Activated CD4-positive, CD25-positive, alpha-beta regulatory T cell (primary cell): ENCODE results near the gene APC.

ENCODE experiments used
- DNase-seq, 4 experiments: peaks; one replicate each; lab custom pipeline; 2025; lab: John Stamatoyannopoulos, UW

Gene APC

GRCh38 chr5:112784726-112785125 is 47.0 kb downstream of the APC start:
- DNase-seq: no peak

GRCh38 chr5:112787261-112787660 is 49.6 kb downstream of the APC start:
- no peak for DNase-seq

GRCh38 chr5:112787896-112788295 is 50.2 kb downstream of the APC start:
- DNase-seq: no peak

- no peak for DNase-seq
Measured at GRCh38 chr5:112793201-112793600, 55.5 kb downstream of the APC start.

- DNase-seq: no peak
Measured at GRCh38 chr5:112794410-112794809, 56.7 kb downstream of the APC start.

- DNase-seq: no peak
Measured at GRCh38 chr5:112795342-112795741, 57.7 kb downstream of the APC start.

GRCh38 chr5:112795944-112796678 is 58.4 kb downstream of the APC start:
- DNase-seq: no peak

- DNase-seq: no peak
Measured at GRCh38 chr5:112799661-112800060, 62.0 kb downstream of the APC start.

- no peak for DNase-seq
Measured at GRCh38 chr5:112800891-112801290, 63.2 kb downstream of the APC start.

GRCh38 chr5:112811023-112811422 is 73.3 kb downstream of the APC start:
- DNase-seq: no peak

GRCh38 chr5:112812549-112812948 is 74.9 kb downstream of the APC start:
- DNase-seq: no peak

- no peak for DNase-seq
Measured at GRCh38 chr5:112820246-112820645, 82.6 kb downstream of the APC start.

- DNase-seq: no peak
Measured at GRCh38 chr5:112822456-112822855, 84.8 kb downstream of the APC start.

- DNase-seq: no peak
Measured at GRCh38 chr5:112823181-112823580, 85.5 kb downstream of the APC start.

GRCh38 chr5:112823656-112824055 is 86.0 kb downstream of the APC start:
- no peak for DNase-seq

- DNase-seq: no peak
Measured at GRCh38 chr5:112824197-112824596, 86.5 kb downstream of the APC start.

- no peak for DNase-seq
Measured at GRCh38 chr5:112830378-112830777, 92.7 kb downstream of the APC start.

- no peak for DNase-seq
Measured at GRCh38 chr5:112833971-112834370, 96.3 kb downstream of the APC start.

GRCh38 chr5:112844489-112844888 is 106.8 kb downstream of the APC start:
- no peak for DNase-seq

GRCh38 chr5:112846556-112846955 is 108.9 kb downstream of the APC start:
- no peak for DNase-seq

GRCh38 chr5:112847306-112847705 is 109.6 kb downstream of the APC start:
- DNase-seq: no peak

GRCh38 chr5:112848116-112848811 is 110.6 kb downstream of the APC start:
- no peak for DNase-seq

- no peak for DNase-seq
Measured at GRCh38 chr5:112849912-112850311, 112.2 kb downstream of the APC start.

- no peak for DNase-seq
Measured at GRCh38 chr5:112854651-112855050, 117.0 kb downstream of the APC start.
